ENCODE data around the gene ORC6. TPM values are rescaled to one million over a fixed set of nuclear protein-coding genes. Genes with fewer than 3 reads are reported as not detected.

The ORC6 gene
- total and polyA plus RNA-seq, 9 of the 15 experiments (the other 6 are each of a cell fraction or from before 2014, with no cell fraction given), result 18.7 to 71.4 (median 47.0) TPM

DNA sequence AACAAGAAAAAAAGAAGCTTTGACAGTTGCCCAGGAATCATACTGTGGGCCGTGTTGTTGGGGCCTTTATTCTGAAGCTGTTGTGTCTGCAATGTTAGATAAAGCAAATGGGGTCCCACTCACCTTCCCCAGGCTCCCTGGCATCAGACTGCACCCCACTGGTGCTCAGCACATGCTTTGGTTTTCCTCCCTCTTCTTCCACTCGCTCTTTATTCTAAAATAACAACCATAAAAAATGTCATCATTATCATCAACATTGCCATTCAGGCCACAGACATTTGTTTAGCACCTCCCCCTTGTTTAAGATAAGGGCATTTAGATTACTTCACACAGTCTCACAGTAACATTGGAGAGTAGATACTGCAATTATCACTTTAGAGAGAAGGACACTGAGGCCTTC lies 50.5 kb downstream of the ORC6 start:
- H3K27ac ChIP-seq (ENCODE audit: extremely low read depth, low read depth, low read length), result peak overlapping the region; percentile 42; the same call in 1 of the 3 replicates
- H3K4me2 ChIP-seq (ENCODE audit: insufficient read depth, low read length), result peak overlapping the region; percentile 51
- no peak overlapping the region for H3K9ac ChIP-seq (ENCODE audit: insufficient read depth in 1 of 2, low read depth in 2 of 2, low read length in 2 of 2)
- CTCF ChIA-PET (ENCODE audit: low intra/inter-chr PET ratio), result no interaction called here
- peak overlapping the region; percentile 72 for H2AFZ ChIP-seq (ENCODE audit: low read depth, low read length)
- 3% methylated on average over 2 of the region's 2 CpGs for WGBS (ENCODE audit: insufficient coverage, low coverage, missing lambda C conversion rate)
- POLR2A ChIA-PET, result interaction anchor here (0.6 to 1.0 kb wide), 3 partner anchors 12 to 1693 kb away, joined by 3 to 5 read pairs (median 3); no protein-coding TSS in a partner anchor
- H3K27me3 ChIP-seq (ENCODE audit: control insufficient read depth in 2 of 2, insufficient read depth in 2 of 2, low read length in 2 of 2), result no peaks in the 10 kb centered on the region
- peaks cover 3% of the 10 kb centered on the region for H3K9me1 ChIP-seq (ENCODE audit: control insufficient read depth, insufficient read depth, low read length)
- H3K9me3 ChIP-seq (replicated peaks; ENCODE audit: control insufficient read depth, insufficient read depth, low read depth, low read length), result no peaks in the 10 kb centered on the region
- H4K20me1 ChIP-seq (replicated peaks; ENCODE audit: control insufficient read depth, insufficient read depth, low read length), result no peaks in the 10 kb centered on the region
- BruUV-seq (replicated peaks), result no TSS peak
- ATAC-seq (peak; percentile 31), DNase-seq (ENCODE audit: extremely low read depth in 1 of 4, low spot score in 3 of 4) (peak in 2 of 4 experiments; percentile 58 to 59), FAIRE-seq (peak; percentile 79)
- H3K4me3 ChIP-seq, result no peak overlapping the region
- in situ Hi-C loops (cut with MboI), result no loop called here
- H3K36me3 ChIP-seq (ENCODE audit: control insufficient read depth, insufficient read depth, low read length), result no peaks in the 10 kb centered on the region
- H3K79me2 ChIP-seq (ENCODE audit: control insufficient read depth, insufficient read depth, low read length), result peaks cover 15% of the 10 kb centered on the region; the same call in 2 of the 3 replicates
- peaks cover 25 to 41% of the 10 kb centered on the region in 2 experiments; a peak in 4 of 5 replicates for H3K4me1 ChIP-seq (replicated peaks in 1 of 2; ENCODE audit: control insufficient read depth in 2 of 2, insufficient read depth in 2 of 2, low read length in 2 of 2)
- intact Hi-C loops (cut with micrococcal nuclease), result no loop called here
- TF ChIP-seq NCOA2 (IDR thresholded peaks at IDR 0.05; ENCODE audit: partially characterized antibody in 2 of 2), result no peak
- TF ChIP-seq, protein P1, sequence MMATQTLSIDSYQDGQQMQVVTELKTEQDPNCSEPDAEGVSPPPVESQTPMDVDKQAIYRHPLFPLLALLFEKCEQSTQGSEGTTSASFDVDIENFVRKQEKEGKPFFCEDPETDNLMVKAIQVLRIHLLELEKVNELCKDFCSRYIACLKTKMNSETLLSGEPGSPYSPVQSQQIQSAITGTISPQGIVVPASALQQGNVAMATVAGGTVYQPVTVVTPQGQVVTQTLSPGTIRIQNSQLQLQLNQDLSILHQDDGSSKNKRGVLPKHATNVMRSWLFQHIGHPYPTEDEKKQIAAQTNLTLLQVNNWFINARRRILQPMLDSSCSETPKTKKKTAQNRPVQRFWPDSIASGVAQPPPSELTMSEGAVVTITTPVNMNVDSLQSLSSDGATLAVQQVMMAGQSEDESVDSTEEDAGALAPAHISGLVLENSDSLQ (IDR thresholded peaks at IDR 0.05), result 0 out of 2 replicates have a peak, but pooled peaks have one; percentile 17
- TF ChIP-seq, protein P2, sequence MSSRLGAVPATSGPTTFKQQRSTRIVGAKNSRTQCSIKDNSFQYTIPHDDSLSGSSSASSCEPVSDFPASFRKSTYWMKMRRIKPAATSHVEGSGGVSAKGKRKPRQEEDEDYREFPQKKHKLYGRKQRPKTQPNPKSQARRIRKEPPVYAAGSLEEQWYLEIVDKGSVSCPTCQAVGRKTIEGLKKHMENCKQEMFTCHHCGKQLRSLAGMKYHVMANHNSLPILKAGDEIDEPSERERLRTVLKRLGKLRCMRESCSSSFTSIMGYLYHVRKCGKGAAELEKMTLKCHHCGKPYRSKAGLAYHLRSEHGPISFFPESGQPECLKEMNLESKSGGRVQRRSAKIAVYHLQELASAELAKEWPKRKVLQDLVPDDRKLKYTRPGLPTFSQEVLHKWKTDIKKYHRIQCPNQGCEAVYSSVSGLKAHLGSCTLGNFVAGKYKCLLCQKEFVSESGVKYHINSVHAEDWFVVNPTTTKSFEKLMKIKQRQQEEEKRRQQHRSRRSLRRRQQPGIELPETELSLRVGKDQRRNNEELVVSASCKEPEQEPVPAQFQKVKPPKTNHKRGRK (tag; IDR thresholded peaks at IDR 0.05), result no peak
- no peak for TF ChIP-seq ZNF121 (CRISPR knock-in tag; conservative IDR thresholded peaks at IDR 0.05)
- peak; percentile 49; the same call in 1 of the 2 replicates for TF ChIP-seq LEF1 (IDR thresholded peaks at IDR 0.05)
- peak; percentile 69 for TF ChIP-seq DPF2 (IDR thresholded peaks at IDR 0.05)
- TF ChIP-seq ZFP36 (IDR thresholded peaks at IDR 0.05; ENCODE audit: low read depth, low read length, partially characterized antibody), result no peak
- no peak for TF ChIP-seq YBX1 (IDR thresholded peaks at IDR 0.05)
- peak; percentile 62; the same call in 1 of the 2 replicates for TF ChIP-seq SMAD4 (CRISPR knock-in tag; conservative IDR thresholded peaks at IDR 0.05)
- TF ChIP-seq, protein P3, sequence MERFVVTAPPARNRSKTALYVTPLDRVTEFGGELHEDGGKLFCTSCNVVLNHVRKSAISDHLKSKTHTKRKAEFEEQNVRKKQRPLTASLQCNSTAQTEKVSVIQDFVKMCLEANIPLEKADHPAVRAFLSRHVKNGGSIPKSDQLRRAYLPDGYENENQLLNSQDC (CRISPR knock-in tag; IDR thresholded peaks at IDR 0.05), result no peak
- 0 out of 2 replicates have a peak, but pooled peaks have one; percentile 34 for TF ChIP-seq NFIC (IDR thresholded peaks at IDR 0.05)
- peak; percentile 63; the same call in 1 of the 2 replicates for TF ChIP-seq ATF7 (IDR thresholded peaks at IDR 0.05)
- TF ChIP-seq XRCC4 (IDR thresholded peaks at IDR 0.05; ENCODE audit: extremely low read depth, insufficient read depth, insufficient read length), result no peak
- TF ChIP-seq, protein P4, sequence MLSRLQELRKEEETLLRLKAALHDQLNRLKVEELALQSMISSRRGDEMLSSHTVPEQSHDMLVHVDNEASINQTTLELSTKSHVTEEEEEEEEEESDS (CRISPR knock-in tag; IDR thresholded peaks at IDR 0.05), result no peak
- TF ChIP-seq, protein P5, sequence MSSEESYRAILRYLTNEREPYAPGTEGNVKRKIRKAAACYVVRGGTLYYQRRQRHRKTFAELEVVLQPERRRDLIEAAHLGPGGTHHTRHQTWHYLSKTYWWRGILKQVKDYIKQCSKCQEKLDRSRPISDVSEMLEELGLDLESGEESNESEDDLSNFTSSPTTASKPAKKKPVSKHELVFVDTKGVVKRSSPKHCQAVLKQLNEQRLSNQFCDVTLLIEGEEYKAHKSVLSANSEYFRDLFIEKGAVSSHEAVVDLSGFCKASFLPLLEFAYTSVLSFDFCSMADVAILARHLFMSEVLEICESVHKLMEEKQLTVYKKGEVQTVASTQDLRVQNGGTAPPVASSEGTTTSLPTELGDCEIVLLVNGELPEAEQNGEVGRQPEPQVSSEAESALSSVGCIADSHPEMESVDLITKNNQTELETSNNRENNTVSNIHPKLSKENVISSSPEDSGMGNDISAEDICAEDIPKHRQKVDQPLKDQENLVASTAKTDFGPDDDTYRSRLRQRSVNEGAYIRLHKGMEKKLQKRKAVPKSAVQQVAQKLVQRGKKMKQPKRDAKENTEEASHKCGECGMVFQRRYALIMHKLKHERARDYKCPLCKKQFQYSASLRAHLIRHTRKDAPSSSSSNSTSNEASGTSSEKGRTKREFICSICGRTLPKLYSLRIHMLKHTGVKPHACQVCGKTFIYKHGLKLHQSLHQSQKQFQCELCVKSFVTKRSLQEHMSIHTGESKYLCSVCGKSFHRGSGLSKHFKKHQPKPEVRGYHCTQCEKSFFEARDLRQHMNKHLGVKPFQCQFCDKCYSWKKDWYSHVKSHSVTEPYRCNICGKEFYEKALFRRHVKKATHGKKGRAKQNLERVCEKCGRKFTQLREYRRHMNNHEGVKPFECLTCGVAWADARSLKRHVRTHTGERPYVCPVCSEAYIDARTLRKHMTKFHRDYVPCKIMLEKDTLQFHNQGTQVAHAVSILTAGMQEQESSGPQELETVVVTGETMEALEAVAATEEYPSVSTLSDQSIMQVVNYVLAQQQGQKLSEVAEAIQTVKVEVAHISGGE (CRISPR knock-in tag; IDR thresholded peaks at IDR 0.05), result no peak
